SH-SY5Y (cell line): Measurements from ENCODE around the gene EOMES.

Experiments
- GATA2 ChIP-seq: IDR thresholded peaks from 2 replicates; pipeline ENCODE4 v1.6.1; 2011; ENCODE audit warnings: mild to moderate bottlenecking, low read depth, low read length
- GATA3 ChIP-seq: IDR thresholded peaks from 2 replicates; pipeline ENCODE4 v1.6.1; 2011; ENCODE audit warnings: low read depth, mild to moderate bottlenecking, low read length, moderate library complexity

DNA sequence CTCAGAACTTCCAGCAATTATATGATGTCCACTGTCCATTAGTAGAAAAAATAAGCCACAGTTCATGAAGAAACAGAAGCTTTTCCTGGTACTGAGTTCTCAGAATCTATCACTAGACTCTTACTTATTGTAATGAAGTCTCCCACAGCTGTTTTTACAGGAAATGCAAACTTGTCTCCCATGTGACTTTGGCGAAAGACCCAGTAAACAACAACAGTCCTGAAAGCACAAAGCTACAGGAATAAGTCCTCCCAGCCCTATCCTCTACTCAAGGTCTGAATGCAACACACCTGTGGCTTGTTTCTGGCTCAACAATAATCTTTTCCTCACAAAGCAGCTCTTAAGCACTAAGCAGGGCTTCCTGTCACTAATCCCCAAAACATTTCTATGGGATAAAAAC lies 55.9 kb downstream of the EOMES start:
- no peak for TF ChIP-seq GATA3
- no peak for TF ChIP-seq GATA2
